Measurements from ENCODE around the gene PYROXD2.
A peak's percentile ranks its signal among the peaks of the same experiment; 100 is the strongest.

PYROXD2 gene

GRCh38 chr10:98414578-98414931 is 427 bp downstream of the PYROXD2 start:
- no peak for DNase-seq

- no peak for DNase-seq
Measured at GRCh38 chr10:98411768-98412167, 3.2 kb downstream of the PYROXD2 start.

- no peak for DNase-seq
Measured at GRCh38 chr10:98411166-98411565, 3.8 kb downstream of the PYROXD2 start.

DNA sequence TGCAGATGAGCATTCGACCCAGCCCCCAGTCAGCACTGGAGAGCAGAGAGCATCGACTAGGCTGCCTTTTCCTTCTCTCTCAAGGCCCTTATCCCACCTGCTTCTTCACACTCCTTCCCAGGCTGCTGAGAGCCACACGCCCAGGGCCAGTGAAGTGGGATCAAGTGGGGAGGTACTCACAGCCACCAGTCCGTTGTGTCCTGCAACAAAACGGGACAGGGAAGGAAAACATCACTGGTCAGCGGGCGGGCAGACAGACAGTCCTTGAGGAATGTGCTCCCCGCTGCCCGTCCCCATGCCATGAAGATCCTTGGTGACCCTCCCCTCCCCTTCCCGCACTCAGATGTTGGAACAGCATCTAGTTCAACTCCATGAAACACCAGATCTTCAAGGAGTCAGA is 4.2 kb downstream of the PYROXD2 start:
- no peak for DNase-seq

- DNase-seq, result no peak
Measured at GRCh38 chr10:98410135-98410743, 4.7 kb downstream of the PYROXD2 start.

GRCh38 chr10:98408799-98409198 is 6.2 kb downstream of the PYROXD2 start:
- DNase-seq, result no peak

DNA sequence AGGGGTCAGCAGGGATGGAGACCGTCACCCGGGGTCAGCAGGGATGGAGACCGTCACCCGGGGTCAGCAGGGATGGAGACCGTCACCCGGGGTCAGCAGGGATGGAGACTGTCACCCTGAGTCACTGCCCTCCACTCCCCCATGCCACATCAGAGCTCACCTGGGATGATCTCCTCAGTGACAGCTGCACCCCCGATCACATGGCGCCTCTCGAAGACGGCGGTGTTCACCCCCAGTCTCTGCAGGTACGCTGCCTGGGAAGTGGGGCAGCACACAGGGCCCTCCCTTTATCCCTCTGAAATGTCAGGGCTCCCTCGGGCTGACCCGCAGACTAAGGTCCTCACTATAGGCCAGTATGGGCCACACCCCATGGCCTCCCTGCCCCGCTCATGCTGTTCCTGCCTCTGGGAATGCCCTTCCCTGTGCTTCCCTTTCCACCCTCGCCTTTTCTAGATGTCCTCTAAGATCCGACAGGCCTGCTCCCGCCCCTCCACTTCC is 7.2 kb downstream of the PYROXD2 start:
- DNase-seq, result no peak

DNA sequence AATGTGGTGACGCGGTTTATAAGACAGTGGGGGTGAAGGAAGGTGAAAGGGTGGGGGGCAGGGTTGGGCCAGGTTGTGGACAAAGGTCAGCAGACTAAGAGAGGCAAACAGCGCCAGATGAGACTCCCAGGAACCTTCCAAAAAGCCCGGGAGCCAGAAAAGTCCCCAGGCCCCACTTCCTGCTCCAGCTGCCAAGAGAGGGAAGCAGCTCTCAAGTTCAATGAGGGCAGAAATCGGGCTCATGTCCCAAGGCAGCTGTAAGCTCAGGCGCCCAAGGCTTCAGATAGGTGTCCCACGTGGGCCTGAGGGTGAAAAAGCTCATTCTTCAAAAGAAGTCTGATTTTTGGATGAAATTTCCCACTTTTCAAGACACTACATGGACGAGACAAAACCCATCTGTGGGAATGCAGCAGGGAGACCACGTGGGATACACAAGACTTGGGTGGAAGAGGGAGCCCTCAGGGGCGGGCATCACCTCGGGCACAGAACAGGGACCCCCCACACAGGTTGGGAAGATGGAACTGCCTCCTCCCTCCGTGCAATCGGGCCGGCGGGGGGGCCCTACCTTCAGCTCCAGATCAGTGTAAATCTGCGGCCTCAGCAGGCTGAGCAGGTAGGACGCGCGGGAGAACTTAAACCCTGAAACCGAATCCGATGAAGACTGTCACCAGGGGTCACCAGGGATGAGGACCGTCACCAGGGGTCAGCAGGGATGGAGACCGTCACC is 7.8 kb downstream of the PYROXD2 start:
- no peak for DNase-seq

DNA sequence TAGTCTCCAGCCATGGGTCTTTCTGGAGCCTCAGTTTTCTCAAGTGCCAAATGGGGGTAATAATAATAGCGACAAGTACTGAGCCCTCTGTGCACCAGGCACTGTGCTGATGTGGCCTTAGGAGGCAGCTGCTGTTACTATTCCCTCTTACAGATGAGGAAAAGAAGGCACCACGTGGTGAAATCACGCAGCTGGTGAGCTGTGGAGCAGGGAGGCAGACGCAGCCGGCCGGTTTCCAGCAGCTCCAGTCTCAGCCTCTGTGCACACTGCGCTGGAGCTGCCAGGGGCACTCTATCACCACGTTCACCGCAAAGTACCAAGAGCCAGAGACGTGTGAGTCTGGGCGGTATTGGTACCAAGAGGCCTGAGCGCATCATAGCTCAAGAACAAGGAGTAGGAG is 9.6 kb downstream of the PYROXD2 start:
- no peak for DNase-seq

GRCh38 chr10:98404571-98405359 is 10.2 kb downstream of the PYROXD2 start:
- DNase-seq, result peak; percentile 76

DNA sequence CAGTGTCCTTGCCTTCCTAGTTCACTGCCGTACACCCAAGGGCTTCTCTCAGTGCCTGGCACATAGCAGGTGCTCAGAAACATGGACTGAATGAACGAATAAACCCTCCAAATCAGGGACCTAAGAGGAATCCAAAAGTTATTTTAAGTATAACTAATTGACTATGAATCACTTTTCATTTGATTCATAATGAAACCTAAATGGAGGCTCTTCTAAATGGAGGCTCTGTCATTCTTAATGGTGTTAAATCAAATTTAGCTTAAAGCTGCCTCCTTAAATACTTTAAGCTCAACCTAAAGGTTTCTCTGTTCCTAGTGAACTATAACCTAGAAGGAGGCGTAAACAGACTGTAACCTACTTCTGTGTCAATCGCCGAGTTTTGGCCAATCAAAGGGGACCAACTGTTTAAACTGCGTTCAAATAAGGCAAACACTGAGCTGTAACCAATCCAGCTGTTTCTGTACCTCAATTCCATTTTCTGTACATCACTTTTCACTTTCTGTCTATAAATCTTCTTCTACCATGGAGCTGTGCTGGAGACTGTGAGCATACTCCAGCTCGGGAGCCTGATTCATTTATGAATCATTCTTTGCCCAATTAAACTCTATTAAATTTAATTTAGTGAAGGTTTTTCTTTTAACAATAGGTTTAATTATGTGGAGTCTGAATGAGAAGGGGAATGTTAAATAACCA is 11.0 kb downstream of the PYROXD2 start:
- DNase-seq, result peak; percentile 72

DNA sequence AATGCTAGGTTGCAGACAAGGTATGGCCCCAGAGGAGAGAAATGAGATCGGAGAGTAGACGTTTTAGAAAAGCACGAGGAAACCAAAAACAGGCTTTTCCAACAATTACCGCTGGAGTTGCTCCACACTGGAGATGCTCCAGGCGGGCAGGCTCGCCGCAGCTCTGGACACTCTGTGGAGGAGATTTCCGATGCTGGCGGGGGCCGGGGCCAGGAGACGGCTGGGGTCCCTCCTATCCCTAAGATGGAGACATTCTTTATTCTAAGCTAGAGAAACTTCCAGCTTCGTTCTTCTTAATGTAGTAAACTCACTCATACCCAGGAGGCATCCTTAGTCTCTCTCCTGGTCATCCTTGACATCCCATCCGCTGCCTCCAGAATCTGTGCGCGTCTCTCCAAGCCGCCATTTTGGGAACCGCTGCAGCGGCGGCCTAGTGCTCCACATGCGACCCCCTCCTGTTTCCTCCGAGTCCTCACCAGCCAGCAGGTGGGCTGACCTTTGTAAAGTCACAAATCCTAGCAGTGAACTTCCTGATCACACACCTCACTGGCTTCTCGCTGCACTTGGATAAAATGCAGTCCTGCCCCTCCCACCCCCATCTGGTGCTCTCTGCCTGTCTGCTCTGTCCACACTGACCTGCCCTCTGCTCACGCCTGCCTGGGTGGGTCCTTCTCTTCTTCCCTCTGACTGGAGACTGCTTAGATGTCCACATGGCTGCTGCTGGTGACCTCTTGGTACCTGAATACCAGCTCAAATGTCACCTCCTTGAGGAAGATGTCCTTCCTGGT is 11.9 kb downstream of the PYROXD2 start:
- no peak for DNase-seq

DNA sequence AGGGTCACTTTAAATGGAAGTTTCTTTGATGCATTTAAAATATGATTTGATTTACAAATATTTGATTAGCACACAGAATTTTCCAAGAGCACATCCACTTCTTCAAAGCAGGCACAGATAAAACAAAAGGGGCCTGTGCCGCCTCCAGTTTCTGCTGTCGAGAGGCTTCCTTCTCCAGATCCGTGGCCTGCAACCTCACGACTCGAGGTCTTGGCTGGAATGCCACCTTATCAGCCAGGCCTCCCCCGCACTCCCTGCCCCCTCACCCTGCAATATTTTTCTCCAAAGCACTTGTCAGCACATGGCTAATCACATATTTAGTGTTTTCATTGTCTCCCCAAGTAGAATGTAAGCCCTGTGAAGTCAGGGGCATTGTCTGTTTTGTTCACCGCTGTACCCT is 12.5 kb downstream of the PYROXD2 start:
- no peak for DNase-seq

GRCh38 chr10:98400482-98400881 is 14.5 kb downstream of the PYROXD2 start:
- DNase-seq, result no peak

GRCh38 chr10:98399784-98400183 is 15.2 kb downstream of the PYROXD2 start:
- no peak for DNase-seq

- DNase-seq, result no peak
Measured at GRCh38 chr10:98397089-98397600, 17.8 kb downstream of the PYROXD2 start.

GRCh38 chr10:98396096-98397063 is 18.6 kb downstream of the PYROXD2 start:
- no peak for DNase-seq

DNA sequence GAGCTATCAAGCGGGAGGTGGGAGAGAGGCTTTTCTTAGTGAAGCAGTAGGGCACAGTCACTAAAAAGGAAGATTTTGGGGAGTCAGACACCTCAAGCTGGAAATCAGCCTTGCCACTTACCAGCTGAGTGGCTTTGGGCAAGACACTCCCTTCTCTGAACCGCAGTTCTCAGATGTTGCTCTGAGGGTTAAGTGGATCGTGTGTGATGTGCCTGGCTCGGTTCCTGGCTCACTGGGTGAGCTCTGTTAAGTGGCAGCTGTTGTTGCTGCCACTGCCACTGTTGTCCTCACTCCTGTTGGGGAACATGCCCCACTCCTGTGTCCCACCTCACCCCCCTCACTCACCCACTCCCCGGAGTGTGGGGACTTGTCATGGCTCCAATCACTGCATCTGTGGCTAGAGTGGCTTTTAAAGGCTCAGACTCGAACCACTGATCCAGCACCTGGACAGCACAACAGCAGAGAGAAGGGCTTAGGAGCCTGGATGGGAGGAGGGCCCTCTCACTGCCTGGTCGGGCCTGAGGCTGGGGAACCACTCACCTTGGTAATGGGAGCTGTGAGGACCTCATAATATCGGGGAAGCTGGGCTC is 20.0 kb downstream of the PYROXD2 start:
- DNase-seq, result no peak

DNA sequence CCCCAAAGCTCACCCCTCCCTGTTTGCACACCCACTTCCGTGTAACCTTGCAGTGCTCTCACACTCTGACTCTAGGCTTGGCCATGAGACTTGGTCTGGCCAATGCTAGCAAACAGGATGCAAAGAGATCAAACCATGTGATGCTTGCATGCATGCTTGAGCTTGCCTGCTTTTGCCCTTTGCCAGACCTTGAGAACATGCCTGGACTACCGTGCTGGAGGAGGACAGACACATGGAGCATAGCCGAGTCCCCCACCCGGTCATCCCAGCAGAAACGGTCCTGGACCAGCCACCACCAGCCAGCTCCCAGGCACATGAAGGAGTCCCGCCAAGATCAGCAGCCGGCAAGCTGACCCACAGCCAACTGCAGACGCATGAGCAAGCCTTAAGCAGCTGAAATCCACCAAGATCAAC is 23.4 kb downstream of the PYROXD2 start:
- DNase-seq, result no peak

GRCh38 chr10:98391065-98391464 is 23.9 kb downstream of the PYROXD2 start:
- no peak for DNase-seq

- DNase-seq, result no peak
Measured at GRCh38 chr10:98390406-98390805, 24.6 kb downstream of the PYROXD2 start.
